Astrocyte (in vitro differentiated cells and primary cell): ENCODE measurements around the gene ZNF649. TPM values are rescaled to one million over a fixed set of nuclear protein-coding genes. Genes with fewer than 3 reads are reported as not detected.

Experiments used
- DNase-seq: peaks from one replicate; pipeline ENCODE4 v3.0.0-alpha.2; 2010; ENCODE audit warnings: low read depth
- FAIRE-seq: peaks from 2 replicates; lab custom pipeline; 2011; peaks lifted over from hg19 to GRCh38; lab: Jason Lieb, UNC
- H2AFZ ChIP-seq: 2 replicates; pipeline ENCODE4 v1.6.0; 2012; ENCODE audit warnings: low read depth, low read length, inconsistent platforms
- H3K27ac ChIP-seq: 2 replicates; pipeline ENCODE4 v1.5.1; 2011; ENCODE audit warnings: low read depth, low read length, inconsistent platforms
- H3K27me3 ChIP-seq: 2 replicates; pipeline ENCODE4 v1.6.0; 2011; ENCODE audit warnings: low read length, inconsistent platforms; ENCODE audit not compliant: insufficient read depth
- H3K36me3 ChIP-seq: 2 replicates; pipeline ENCODE4 v1.5.1; 2011; ENCODE audit warnings: low read length, inconsistent platforms; ENCODE audit not compliant: insufficient read depth
- H3K4me1 ChIP-seq: 2 replicates; pipeline ENCODE4 v1.5.1; 2011; ENCODE audit warnings: low read length, inconsistent platforms; ENCODE audit not compliant: insufficient read depth
- H3K4me2 ChIP-seq: 2 replicates; pipeline ENCODE4 v1.6.0; 2012; ENCODE audit warnings: low read length, inconsistent platforms
- H3K4me3 ChIP-seq: 2 replicates; pipeline ENCODE4 v1.5.1; 2011; ENCODE audit warnings: low read depth, mild to moderate bottlenecking, low read length, inconsistent platforms; ENCODE audit not compliant: insufficient read depth
- H3K79me2 ChIP-seq: 2 replicates; pipeline ENCODE4 v1.6.0; 2012; ENCODE audit warnings: mild to moderate bottlenecking, low read length, inconsistent platforms; ENCODE audit not compliant: insufficient read depth
- H3K9ac ChIP-seq: 2 replicates; pipeline ENCODE4 v1.6.0; 2012; ENCODE audit warnings: mild to moderate bottlenecking, low read length, inconsistent platforms
- H3K9me3 ChIP-seq: 2 replicates; pipeline ENCODE4 v1.5.1; 2012; ENCODE audit warnings: low read depth, mild to moderate bottlenecking, low read length, inconsistent platforms; ENCODE audit not compliant: insufficient read depth
- H4K20me1 ChIP-seq: 2 replicates; pipeline ENCODE4 v1.6.0; 2012; ENCODE audit warnings: low read length, inconsistent platforms; ENCODE audit not compliant: insufficient read depth
- H3K27ac Mint-ChIP-seq: one replicate; pipeline ENCODE4 v1.8.0; 2021; ENCODE audit warnings: mild to moderate bottlenecking, mixed read lengths; ENCODE audit not compliant: unreplicated experiment
- H3K27me3 Mint-ChIP-seq: one replicate; pipeline ENCODE4 v1.8.0; 2021; ENCODE audit warnings: low read depth, mixed read lengths; ENCODE audit not compliant: unreplicated experiment
- H3K36me3 Mint-ChIP-seq: one replicate; pipeline ENCODE4 v1.8.0; 2021; ENCODE audit warnings: low read depth, mixed read lengths; ENCODE audit not compliant: unreplicated experiment
- H3K4me1 Mint-ChIP-seq: one replicate; pipeline ENCODE4 v1.8.0; 2021; ENCODE audit warnings: low read depth, mixed read lengths; ENCODE audit not compliant: unreplicated experiment
- H3K4me3 Mint-ChIP-seq: one replicate; pipeline ENCODE4 v1.8.0; 2021; ENCODE audit warnings: mild to moderate bottlenecking, moderate library complexity, mixed read lengths; ENCODE audit not compliant: unreplicated experiment
- H3K9me3 Mint-ChIP-seq: one replicate; pipeline ENCODE4 v1.8.0; 2021; ENCODE audit warnings: mild to moderate bottlenecking, mixed read lengths; ENCODE audit not compliant: unreplicated experiment
- EZH2 ChIP-seq: IDR thresholded peaks from 2 replicates; pipeline ENCODE4 v1.6.1; 2012; ENCODE audit warnings: mild to moderate bottlenecking, low read length, inconsistent platforms; ENCODE audit not compliant: insufficient read depth
- total RNA-seq: library from RNA; stranded (reverse); gene quantifications from 2 replicates; pipeline ENCODE4 v1.2.1, GENCODE V29; 2021
- TF ChIP-seq, protein P1 (sequence below): IDR thresholded peaks from 2 replicates; pipeline ENCODE4 v1.5.1; 2011; ENCODE audit warnings: low read depth, mild to moderate bottlenecking, inconsistent platforms, low read length, moderate library complexity; ENCODE audit not compliant: insufficient read depth

ZNF649 gene
- total RNA-seq, 1 donor from 2014 or later = 13.8 TPM

DNA sequence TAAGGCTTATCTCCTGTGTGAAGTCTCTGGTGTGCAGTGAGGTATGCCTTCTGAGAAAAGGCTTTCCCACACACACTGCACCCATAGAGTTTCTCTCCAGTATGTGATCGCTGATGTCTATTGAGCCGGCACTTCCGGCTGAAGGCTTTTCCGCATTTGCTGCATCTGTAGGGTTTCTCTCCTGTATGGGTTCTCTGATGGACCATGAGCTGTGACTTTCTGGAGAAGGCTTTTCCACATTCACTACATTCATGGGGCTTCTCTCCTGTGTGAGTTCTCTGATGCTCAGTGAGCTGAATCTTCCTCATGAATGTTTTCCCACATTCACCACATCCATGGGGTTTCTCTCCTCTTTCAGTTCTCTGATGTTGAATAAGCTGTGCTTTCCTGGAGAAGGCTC lies 31.7 kb downstream of the ZNF649 start:
- TF ChIP-seq EZH2 = no peak
- TF ChIP-seq, protein P1, sequence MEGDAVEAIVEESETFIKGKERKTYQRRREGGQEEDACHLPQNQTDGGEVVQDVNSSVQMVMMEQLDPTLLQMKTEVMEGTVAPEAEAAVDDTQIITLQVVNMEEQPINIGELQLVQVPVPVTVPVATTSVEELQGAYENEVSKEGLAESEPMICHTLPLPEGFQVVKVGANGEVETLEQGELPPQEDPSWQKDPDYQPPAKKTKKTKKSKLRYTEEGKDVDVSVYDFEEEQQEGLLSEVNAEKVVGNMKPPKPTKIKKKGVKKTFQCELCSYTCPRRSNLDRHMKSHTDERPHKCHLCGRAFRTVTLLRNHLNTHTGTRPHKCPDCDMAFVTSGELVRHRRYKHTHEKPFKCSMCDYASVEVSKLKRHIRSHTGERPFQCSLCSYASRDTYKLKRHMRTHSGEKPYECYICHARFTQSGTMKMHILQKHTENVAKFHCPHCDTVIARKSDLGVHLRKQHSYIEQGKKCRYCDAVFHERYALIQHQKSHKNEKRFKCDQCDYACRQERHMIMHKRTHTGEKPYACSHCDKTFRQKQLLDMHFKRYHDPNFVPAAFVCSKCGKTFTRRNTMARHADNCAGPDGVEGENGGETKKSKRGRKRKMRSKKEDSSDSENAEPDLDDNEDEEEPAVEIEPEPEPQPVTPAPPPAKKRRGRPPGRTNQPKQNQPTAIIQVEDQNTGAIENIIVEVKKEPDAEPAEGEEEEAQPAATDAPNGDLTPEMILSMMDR = no peak
- Histone ChIP-seq H3K9ac (no peak overlapping the region), H3K36me3 (peaks cover 18% of the 10 kb centered on the region), H3K4me2 (no peak overlapping the region), H2AFZ (no peak overlapping the region), H3K9me3 (peaks cover 43% of the 10 kb centered on the region), H3K79me2 (no peaks in the 10 kb centered on the region), H3K27ac (no peak overlapping the region), H4K20me1 (no peaks in the 10 kb centered on the region), H3K4me3 (no peak overlapping the region), H3K4me1 (no peaks in the 10 kb centered on the region), H3K27me3 (no peaks in the 10 kb centered on the region)
- DNase-seq (no peak), FAIRE-seq (no peak)
- Mint-ChIP-seq H3K4me1 (no peaks in the 10 kb centered on the region), H3K36me3 (peaks cover 82% of the 10 kb centered on the region), H3K27ac (no peak overlapping the region), H3K9me3 (peaks cover 79% of the 10 kb centered on the region), H3K4me3 (no peak overlapping the region), H3K27me3 (no peaks in the 10 kb centered on the region)

GRCh38 chr19:51861870-51862622 lies 42.8 kb downstream of the ZNF649 start:
- H3K4me1 Mint-ChIP-seq = no peaks in the 10 kb centered on the region
- TF ChIP-seq, protein P1 = no peak
- TF ChIP-seq EZH2 = no peak
- Histone ChIP-seq H3K4me2 (no peak overlapping the region), H3K27me3 (no peaks in the 10 kb centered on the region), H3K4me3 (no peak overlapping the region), H2AFZ (no peak overlapping the region), H3K27ac (no peak overlapping the region), H4K20me1 (no peaks in the 10 kb centered on the region), H3K79me2 (no peaks in the 10 kb centered on the region), H3K4me1 (no peaks in the 10 kb centered on the region), H3K9ac (no peak overlapping the region), H3K36me3 (no peaks in the 10 kb centered on the region), H3K9me3 (peaks cover 40% of the 10 kb centered on the region)
- FAIRE-seq (no peak), DNase-seq (no peak)
- H3K36me3 Mint-ChIP-seq = peaks cover 35% of the 10 kb centered on the region
- no peak overlapping the region for H3K27ac Mint-ChIP-seq
- H3K27me3 Mint-ChIP-seq = no peaks in the 10 kb centered on the region
- no peak overlapping the region for H3K4me3 Mint-ChIP-seq
- H3K9me3 Mint-ChIP-seq = peaks cover 66% of the 10 kb centered on the region

Other genes with a start within 250 kb of the ZNF649 start
- gene SPACA6, start 211.7 kb downstream of the ZNF649 start, total RNA-seq = 51.0 and 62.5 TPM in 2 replicates
- gene HAS1, start 181.0 kb downstream of the ZNF649 start, total RNA-seq = not detected in 2 replicates
- not detected in 2 replicates for gene FPR1, start 153.1 kb downstream of the ZNF649 start, total RNA-seq
- not detected in 2 replicates for gene FPR2, start 143.8 kb downstream of the ZNF649 start, total RNA-seq
- gene FPR3, start 109.9 kb downstream of the ZNF649 start, total RNA-seq = not detected in 2 replicates
- gene ZNF577, start 17.1 kb downstream of the ZNF649 start, total RNA-seq = 7.6 TPM in 2 replicates
- 5.8 and 7.2 TPM in 2 replicates for gene ZNF613, start 22.5 kb upstream of the ZNF649 start, total RNA-seq
- 8.6 and 9.5 TPM in 2 replicates for gene ZNF350, start 81.8 kb upstream of the ZNF649 start, total RNA-seq
- 4.7 and 5.8 TPM in 2 replicates for gene ZNF615, start 103.2 kb upstream of the ZNF649 start, total RNA-seq
- gene ZNF614, start 123.4 kb upstream of the ZNF649 start, total RNA-seq = 9.9 and 11.4 TPM in 2 replicates
- gene ZNF432, start 143.8 kb upstream of the ZNF649 start, total RNA-seq = 17.7 and 22.9 TPM in 2 replicates
- gene ZNF841, start 190.7 kb upstream of the ZNF649 start, total RNA-seq = 37.8 and 38.0 TPM in 2 replicates
- gene ZNF616, start 234.9 kb upstream of the ZNF649 start, total RNA-seq = 13.1 and 14.7 TPM in 2 replicates